Panc1 (cell line): ENCODE data around the gene TMC4. TPM values are rescaled to one million over a fixed set of nuclear protein-coding genes. Genes with fewer than 3 reads are reported as not detected.

ENCODE experiments used
- ATAC-seq: fragments of 200-7000 bp; cut with Tn5 transposase; 2 replicates; pipeline ENCODE4 v1.9.1; 2020; ENCODE audit warnings: mild to moderate bottlenecking, moderate library complexity
- BruUV-seq: library from RNA; stranded (reverse); fragments of 400-500 nt; replicated peaks from 2 replicates; lab custom pipeline; 2021; lab: Mats Ljungman, UMichigan
- CTCF ChIA-PET: fragments of 300-600 bp; sonication (Branson Sonifier 250); formaldehyde crosslinking; loops from one replicate; lab custom pipeline; 2022; ENCODE audit warnings: antibody characterized with exemption; lab: Charles Lee
- POLR2A ChIA-PET: fragments of 300-600 bp; sonication (Branson Sonifier 250); formaldehyde crosslinking; loops from one replicate; lab custom pipeline; 2022; ENCODE audit warnings: antibody characterized with exemption; lab: Charles Lee
- DNase-seq: peaks from one replicate; pipeline ENCODE4 v3.0.0-alpha.2; 2010; ENCODE audit warnings: low read depth, low spot score
- H3K27ac ChIP-seq: 2 replicates; pipeline ENCODE4 v1.5.1; 2011; ENCODE audit warnings: mild to moderate bottlenecking, low read length, inconsistent platforms
- H3K27me3 ChIP-seq: fragments of 200-500 bp; sonication (Bioruptor generic); 2 replicates; pipeline ENCODE4 v1.6.0; 2014; ENCODE audit warnings: low read length, inconsistent platforms; ENCODE audit not compliant: control insufficient read depth, insufficient read depth
- H3K36me3 ChIP-seq: fragments of 200-500 bp; sonication (Bioruptor generic); 2 replicates; pipeline ENCODE4 v1.5.1; 2014; ENCODE audit warnings: inconsistent platforms, mild to moderate bottlenecking, low read length, moderate library complexity; ENCODE audit not compliant: control insufficient read depth, insufficient read depth
- H3K4me1 ChIP-seq: 2 replicates; pipeline ENCODE4 v1.5.1; 2011; ENCODE audit warnings: inconsistent platforms, mild to moderate bottlenecking, low read length, moderate library complexity; ENCODE audit not compliant: control insufficient read depth, insufficient read depth
- H3K4me3 ChIP-seq, 2 experiments: 2 replicates each; pipeline ENCODE4 v1.5.1; 2011 to 2012; ENCODE audit warnings: low read depth in 2 of 2, low read length in 2 of 2, mild to moderate bottlenecking in 2 of 2, inconsistent platforms in 1 of 2, moderate library complexity in 1 of 2
- H3K9me3 ChIP-seq: fragments of 200-500 bp; sonication (Bioruptor generic); 2 replicates; pipeline ENCODE4 v1.5.1; 2014; ENCODE audit warnings: low read depth, mild to moderate bottlenecking, inconsistent platforms, low read length, moderate library complexity; ENCODE audit not compliant: control insufficient read depth, insufficient read depth
- POLR2AphosphoS5 ChIP-seq: IDR thresholded peaks from 2 replicates; pipeline ENCODE4 v1.6.1; 2012; ENCODE audit warnings: mild to moderate bottlenecking, low read depth, low read length, moderate library complexity
- SIN3A ChIP-seq: IDR thresholded peaks from 2 replicates; pipeline ENCODE4 v1.6.1; 2012; ENCODE audit warnings: low read depth, mild to moderate bottlenecking, low read length, moderate library complexity, borderline replicate concordance; ENCODE audit not compliant: insufficient read depth
- TCF7L2 ChIP-seq: IDR thresholded peaks from 2 replicates; pipeline ENCODE4 v1.6.1; 2011; ENCODE audit warnings: mild to moderate bottlenecking, low read depth, low read length, inconsistent platforms
- in situ Hi-C: cut with HindIII; loops from 2 replicates; pipeline ENCODE4 v1.10.0; 2016; ENCODE audit warnings: low sequenced_read_pairs, low pct_unique_long_range_greater_than_20kb
- intact Hi-C: fragments of 100-400 bp; cut with micrococcal nuclease; formaldehyde crosslinking; loops from one replicate; pipeline ENCODE4 v1.10.0; 2022; ENCODE audit not compliant: unreplicated experiment
- total RNA-seq: library from RNA; stranded (reverse); gene quantifications from one replicate; pipeline ENCODE4 v1.2.1, GENCODE V29; 2021; ENCODE audit not compliant: unreplicated experiment
- TF ChIP-seq, protein P1 (sequence below): fragments of 450-650 bp; IDR thresholded peaks from 2 replicates; pipeline ENCODE4 v1.5.1; 2017; ENCODE audit warnings: mild to moderate bottlenecking
- TF ChIP-seq, protein P2 (sequence below), 2 experiments: IDR thresholded peaks; 2 replicates each; pipeline ENCODE4 v1.6.1; 2011 to 2012; ENCODE audit warnings: low read depth in 2 of 2, control low read depth in 1 of 2, low read length in 1 of 2, mild to moderate bottlenecking in 1 of 2, moderate library complexity in 1 of 2; ENCODE audit not compliant: insufficient read depth in 1 of 2

TMC4 gene
- total RNA-seq, 1 experiment from 2014 or later: 5.1 TPM

DNA sequence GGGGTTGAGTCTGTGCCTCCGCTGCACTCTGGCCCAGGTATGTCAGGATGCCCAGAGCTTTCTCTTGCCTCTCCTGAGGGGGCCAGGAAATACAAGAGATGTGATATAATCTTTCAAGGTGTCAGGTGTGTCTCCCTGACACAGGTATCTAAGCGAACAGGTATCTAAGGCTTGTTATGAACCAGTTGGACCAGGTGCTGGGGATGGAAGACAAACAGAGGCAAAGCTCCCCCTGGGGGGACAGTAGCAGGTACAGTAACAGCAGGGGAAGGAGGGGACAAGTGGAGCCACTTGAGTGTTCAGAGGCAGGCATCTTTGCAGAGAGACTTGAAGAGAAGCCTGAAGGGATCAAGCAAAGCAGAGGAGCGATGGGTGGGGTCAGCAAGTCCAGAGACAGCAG, 16.0 kb downstream of the TMC4 start:
- H3K9me3 ChIP-seq: no peaks in the 10 kb centered on the region
- in situ Hi-C loops (no loop called here), intact Hi-C loops (no loop called here)
- CTCF ChIA-PET: interaction anchor here (0.5 to 0.6 kb wide), 3 partner anchors 20 to 295 kb away, joined by 4 to 5 read pairs (median 4); partner anchors contain the start of gene CNOT3
- DNase-seq: no peak
- H3K4me1 ChIP-seq: peaks cover 37% of the 10 kb centered on the region
- no peak overlapping the region for H3K4me3 ChIP-seq
- no TSS peak for BruUV-seq
- ATAC-seq: no peak
- H3K36me3 ChIP-seq: peaks cover 12% of the 10 kb centered on the region
- POLR2A ChIA-PET: interaction anchor here (1.1 kb wide), 1 partner anchor 20 kb away, joined by 3 read pairs; the partner anchor contains the start of gene CNOT3
- no peak overlapping the region for H3K27ac ChIP-seq
- TF ChIP-seq, protein P1, sequence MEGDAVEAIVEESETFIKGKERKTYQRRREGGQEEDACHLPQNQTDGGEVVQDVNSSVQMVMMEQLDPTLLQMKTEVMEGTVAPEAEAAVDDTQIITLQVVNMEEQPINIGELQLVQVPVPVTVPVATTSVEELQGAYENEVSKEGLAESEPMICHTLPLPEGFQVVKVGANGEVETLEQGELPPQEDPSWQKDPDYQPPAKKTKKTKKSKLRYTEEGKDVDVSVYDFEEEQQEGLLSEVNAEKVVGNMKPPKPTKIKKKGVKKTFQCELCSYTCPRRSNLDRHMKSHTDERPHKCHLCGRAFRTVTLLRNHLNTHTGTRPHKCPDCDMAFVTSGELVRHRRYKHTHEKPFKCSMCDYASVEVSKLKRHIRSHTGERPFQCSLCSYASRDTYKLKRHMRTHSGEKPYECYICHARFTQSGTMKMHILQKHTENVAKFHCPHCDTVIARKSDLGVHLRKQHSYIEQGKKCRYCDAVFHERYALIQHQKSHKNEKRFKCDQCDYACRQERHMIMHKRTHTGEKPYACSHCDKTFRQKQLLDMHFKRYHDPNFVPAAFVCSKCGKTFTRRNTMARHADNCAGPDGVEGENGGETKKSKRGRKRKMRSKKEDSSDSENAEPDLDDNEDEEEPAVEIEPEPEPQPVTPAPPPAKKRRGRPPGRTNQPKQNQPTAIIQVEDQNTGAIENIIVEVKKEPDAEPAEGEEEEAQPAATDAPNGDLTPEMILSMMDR: no peak
- TF ChIP-seq SIN3A (no peak), POLR2AphosphoS5 (no peak)
- H3K27me3 ChIP-seq: no peaks in the 10 kb centered on the region

DNA sequence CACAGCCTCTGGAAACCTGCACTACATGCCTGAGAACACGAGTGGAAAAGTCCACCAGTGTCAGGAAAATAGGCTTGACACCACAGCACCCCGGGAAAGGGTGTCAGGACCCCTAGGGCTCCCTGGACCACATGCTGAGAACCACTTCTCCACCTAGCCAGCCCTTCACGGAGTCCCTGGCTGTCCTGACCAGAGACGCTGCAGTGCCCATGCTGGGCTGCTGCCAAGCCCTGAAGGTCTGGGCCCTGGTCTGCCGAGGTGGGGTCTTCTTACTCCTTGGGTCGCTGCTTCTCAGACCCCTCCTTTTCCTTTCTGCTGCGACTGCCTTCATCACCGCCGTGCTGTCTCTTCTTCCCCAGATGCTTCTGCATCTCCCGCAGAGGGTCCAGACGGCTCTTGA, 16.5 kb downstream of the TMC4 start:
- H3K36me3 ChIP-seq: peaks cover 12% of the 10 kb centered on the region
- no peak for DNase-seq
- no peak overlapping the region for H3K4me3 ChIP-seq
- H3K27ac ChIP-seq: no peak overlapping the region
- TF ChIP-seq, protein P1: no peak
- TF ChIP-seq, protein P2, sequence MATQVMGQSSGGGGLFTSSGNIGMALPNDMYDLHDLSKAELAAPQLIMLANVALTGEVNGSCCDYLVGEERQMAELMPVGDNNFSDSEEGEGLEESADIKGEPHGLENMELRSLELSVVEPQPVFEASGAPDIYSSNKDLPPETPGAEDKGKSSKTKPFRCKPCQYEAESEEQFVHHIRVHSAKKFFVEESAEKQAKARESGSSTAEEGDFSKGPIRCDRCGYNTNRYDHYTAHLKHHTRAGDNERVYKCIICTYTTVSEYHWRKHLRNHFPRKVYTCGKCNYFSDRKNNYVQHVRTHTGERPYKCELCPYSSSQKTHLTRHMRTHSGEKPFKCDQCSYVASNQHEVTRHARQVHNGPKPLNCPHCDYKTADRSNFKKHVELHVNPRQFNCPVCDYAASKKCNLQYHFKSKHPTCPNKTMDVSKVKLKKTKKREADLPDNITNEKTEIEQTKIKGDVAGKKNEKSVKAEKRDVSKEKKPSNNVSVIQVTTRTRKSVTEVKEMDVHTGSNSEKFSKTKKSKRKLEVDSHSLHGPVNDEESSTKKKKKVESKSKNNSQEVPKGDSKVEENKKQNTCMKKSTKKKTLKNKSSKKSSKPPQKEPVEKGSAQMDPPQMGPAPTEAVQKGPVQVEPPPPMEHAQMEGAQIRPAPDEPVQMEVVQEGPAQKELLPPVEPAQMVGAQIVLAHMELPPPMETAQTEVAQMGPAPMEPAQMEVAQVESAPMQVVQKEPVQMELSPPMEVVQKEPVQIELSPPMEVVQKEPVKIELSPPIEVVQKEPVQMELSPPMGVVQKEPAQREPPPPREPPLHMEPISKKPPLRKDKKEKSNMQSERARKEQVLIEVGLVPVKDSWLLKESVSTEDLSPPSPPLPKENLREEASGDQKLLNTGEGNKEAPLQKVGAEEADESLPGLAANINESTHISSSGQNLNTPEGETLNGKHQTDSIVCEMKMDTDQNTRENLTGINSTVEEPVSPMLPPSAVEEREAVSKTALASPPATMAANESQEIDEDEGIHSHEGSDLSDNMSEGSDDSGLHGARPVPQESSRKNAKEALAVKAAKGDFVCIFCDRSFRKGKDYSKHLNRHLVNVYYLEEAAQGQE (IDR thresholded peaks at IDR 0.05; ENCODE audit: insufficient read depth in 1 of 2, low read depth in 2 of 2, low read length in 1 of 2): no peak
- TF ChIP-seq POLR2AphosphoS5 (no peak; the same call in none of the 2 replicates), SIN3A (no peak), TCF7L2 (no peak)
- peaks cover 32% of the 10 kb centered on the region for H3K4me1 ChIP-seq
- ChIA-PET CTCF (interaction anchor here (0.6 kb wide), 2 partner anchors 128 to 295 kb away, joined by 4 to 5 read pairs; no protein-coding TSS in a partner anchor), POLR2A (no interaction called here)
- no peaks in the 10 kb centered on the region for H3K27me3 ChIP-seq
- no peak for ATAC-seq
- intact Hi-C loops (no loop called here), in situ Hi-C loops (no loop called here)
- no peaks in the 10 kb centered on the region for H3K9me3 ChIP-seq
- BruUV-seq: no TSS peak
